Astrocyte (in vitro differentiated cells and primary cell): ENCODE results near the gene HLA-DPB1. TPM values are rescaled to one million over a fixed set of nuclear protein-coding genes. Genes with fewer than 3 reads are reported as not detected.

ENCODE experiments used
- DNase-seq: peaks from one replicate; pipeline ENCODE4 v3.0.0-alpha.2; 2010; ENCODE audit warnings: low read depth
- FAIRE-seq: peaks from 2 replicates; lab custom pipeline; 2011; peaks lifted over from hg19 to GRCh38; lab: Jason Lieb, UNC
- H2AFZ ChIP-seq: 2 replicates; pipeline ENCODE4 v1.6.0; 2012; ENCODE audit warnings: low read depth, low read length, inconsistent platforms
- H3K27ac ChIP-seq: 2 replicates; pipeline ENCODE4 v1.5.1; 2011; ENCODE audit warnings: low read depth, low read length, inconsistent platforms
- H3K27me3 ChIP-seq: 2 replicates; pipeline ENCODE4 v1.6.0; 2011; ENCODE audit warnings: low read length, inconsistent platforms; ENCODE audit not compliant: insufficient read depth
- H3K36me3 ChIP-seq: 2 replicates; pipeline ENCODE4 v1.5.1; 2011; ENCODE audit warnings: low read length, inconsistent platforms; ENCODE audit not compliant: insufficient read depth
- H3K4me1 ChIP-seq: 2 replicates; pipeline ENCODE4 v1.5.1; 2011; ENCODE audit warnings: low read length, inconsistent platforms; ENCODE audit not compliant: insufficient read depth
- H3K4me2 ChIP-seq: 2 replicates; pipeline ENCODE4 v1.6.0; 2012; ENCODE audit warnings: low read length, inconsistent platforms
- H3K4me3 ChIP-seq: 2 replicates; pipeline ENCODE4 v1.5.1; 2011; ENCODE audit warnings: low read depth, mild to moderate bottlenecking, low read length, inconsistent platforms; ENCODE audit not compliant: insufficient read depth
- H3K79me2 ChIP-seq: 2 replicates; pipeline ENCODE4 v1.6.0; 2012; ENCODE audit warnings: mild to moderate bottlenecking, low read length, inconsistent platforms; ENCODE audit not compliant: insufficient read depth
- H3K9ac ChIP-seq: 2 replicates; pipeline ENCODE4 v1.6.0; 2012; ENCODE audit warnings: mild to moderate bottlenecking, low read length, inconsistent platforms
- H3K9me3 ChIP-seq: 2 replicates; pipeline ENCODE4 v1.5.1; 2012; ENCODE audit warnings: low read depth, mild to moderate bottlenecking, low read length, inconsistent platforms; ENCODE audit not compliant: insufficient read depth
- H4K20me1 ChIP-seq: 2 replicates; pipeline ENCODE4 v1.6.0; 2012; ENCODE audit warnings: low read length, inconsistent platforms; ENCODE audit not compliant: insufficient read depth
- H3K27ac Mint-ChIP-seq: one replicate; pipeline ENCODE4 v1.8.0; 2021; ENCODE audit warnings: mild to moderate bottlenecking, mixed read lengths; ENCODE audit not compliant: unreplicated experiment
- H3K27me3 Mint-ChIP-seq: one replicate; pipeline ENCODE4 v1.8.0; 2021; ENCODE audit warnings: low read depth, mixed read lengths; ENCODE audit not compliant: unreplicated experiment
- H3K36me3 Mint-ChIP-seq: one replicate; pipeline ENCODE4 v1.8.0; 2021; ENCODE audit warnings: low read depth, mixed read lengths; ENCODE audit not compliant: unreplicated experiment
- H3K4me1 Mint-ChIP-seq: one replicate; pipeline ENCODE4 v1.8.0; 2021; ENCODE audit warnings: low read depth, mixed read lengths; ENCODE audit not compliant: unreplicated experiment
- H3K4me3 Mint-ChIP-seq: one replicate; pipeline ENCODE4 v1.8.0; 2021; ENCODE audit warnings: mild to moderate bottlenecking, moderate library complexity, mixed read lengths; ENCODE audit not compliant: unreplicated experiment
- H3K9me3 Mint-ChIP-seq: one replicate; pipeline ENCODE4 v1.8.0; 2021; ENCODE audit warnings: mild to moderate bottlenecking, mixed read lengths; ENCODE audit not compliant: unreplicated experiment
- CTCF ChIP-seq: IDR thresholded peaks from 2 replicates; pipeline ENCODE4 v1.5.1; 2011; ENCODE audit warnings: low read depth, mild to moderate bottlenecking, inconsistent platforms, low read length, moderate library complexity; ENCODE audit not compliant: insufficient read depth
- EZH2 ChIP-seq: IDR thresholded peaks from 2 replicates; pipeline ENCODE4 v1.6.1; 2012; ENCODE audit warnings: mild to moderate bottlenecking, low read length, inconsistent platforms; ENCODE audit not compliant: insufficient read depth
- total RNA-seq: library from RNA; stranded (reverse); gene quantifications from 2 replicates; pipeline ENCODE4 v1.2.1, GENCODE V29; 2021

Gene HLA-DPB1
- total RNA-seq, 1 donor from 2014 or later, result 3.4 TPM

DNA sequence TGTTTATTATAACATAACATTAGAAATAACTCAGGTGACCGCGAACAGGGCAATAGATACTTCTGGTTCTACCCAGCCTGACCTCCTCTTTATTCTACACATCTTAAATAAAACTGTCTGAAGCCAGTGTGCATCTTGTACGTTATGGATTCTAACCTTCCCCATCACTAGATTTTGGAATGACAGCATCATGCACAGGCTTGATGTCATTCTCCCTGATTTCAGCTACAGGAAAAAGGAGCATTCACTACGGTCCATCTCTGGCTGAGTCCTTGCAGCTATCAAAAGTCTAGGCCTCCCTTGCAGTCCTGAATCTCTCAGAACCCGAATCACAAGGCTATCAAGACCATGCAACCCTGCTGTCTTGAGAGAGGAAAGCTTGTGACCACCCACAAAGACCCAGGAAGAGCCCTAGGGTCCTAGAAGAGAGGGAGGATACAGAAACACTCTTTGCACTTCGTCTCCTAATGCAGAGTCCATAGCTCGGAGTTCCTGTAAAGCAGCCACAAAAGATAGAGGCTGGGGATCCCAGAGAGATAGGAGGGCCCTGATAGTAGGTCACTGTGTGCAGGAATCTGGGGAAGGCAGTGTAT is 3.2 kb upstream of the HLA-DPB1 start:
- DNase-seq (no peak), FAIRE-seq (no peak)
- no peak overlapping the region for H3K27ac Mint-ChIP-seq
- Histone ChIP-seq H3K9me3 (no peaks in the 10 kb centered on the region), H2AFZ (no peak overlapping the region), H3K4me2 (no peak overlapping the region), H4K20me1 (no peaks in the 10 kb centered on the region), H3K36me3 (no peaks in the 10 kb centered on the region), H3K27me3 (no peaks in the 10 kb centered on the region), H3K79me2 (no peaks in the 10 kb centered on the region), H3K4me1 (no peaks in the 10 kb centered on the region), H3K4me3 (no peak overlapping the region), H3K27ac (no peak overlapping the region), H3K9ac (no peak overlapping the region)
- H3K4me1 Mint-ChIP-seq, result no peaks in the 10 kb centered on the region
- H3K36me3 Mint-ChIP-seq, result no peaks in the 10 kb centered on the region
- TF ChIP-seq CTCF (no peak), EZH2 (no peak)
- peaks cover 12% of the 10 kb centered on the region for H3K27me3 Mint-ChIP-seq
- H3K9me3 Mint-ChIP-seq, result peaks cover 2% of the 10 kb centered on the region
- no peak overlapping the region for H3K4me3 Mint-ChIP-seq

GRCh38 chr6:33073431-33073871 is 2.3 kb upstream of the HLA-DPB1 start, which contains the start of gene HLA-DPA1:
Gene HLA-DPA1, minus strand, starts transcription at chr6:33073649.
- H4K20me1 ChIP-seq, result no peaks in the 10 kb centered on the region
- H3K9ac ChIP-seq, result no peak within 1 kb of the TSS
- no peaks in the 10 kb centered on the region for H3K9me3 ChIP-seq
- H3K27ac Mint-ChIP-seq, result no peak within 1 kb of the TSS
- no peak for TF ChIP-seq CTCF
- TF ChIP-seq EZH2, result no peak
- H3K4me3 ChIP-seq, result no peak within 1 kb of the TSS
- FAIRE-seq, result no peak
- no peaks in the 10 kb centered on the region for H3K27me3 ChIP-seq
- H3K4me3 Mint-ChIP-seq, result no peak within 1 kb of the TSS
- H3K36me3 Mint-ChIP-seq, result peaks cover 3% of the 10 kb centered on the region
- no peak within 1 kb of the TSS for H3K4me2 ChIP-seq
- no peaks in the 10 kb centered on the region for H3K4me1 ChIP-seq
- H2AFZ ChIP-seq, result no peak within 1 kb of the TSS
- H3K27me3 Mint-ChIP-seq, result peaks cover 18% of the 10 kb centered on the region
- no peak within 1 kb of the TSS for H3K27ac ChIP-seq
- no peaks in the 10 kb centered on the region for H3K79me2 ChIP-seq
- DNase-seq, result no peak
- H3K36me3 ChIP-seq, result no peaks in the 10 kb centered on the region
- no peaks in the 10 kb centered on the region for H3K4me1 Mint-ChIP-seq
- peaks cover 2% of the 10 kb centered on the region for H3K9me3 Mint-ChIP-seq

GRCh38 chr6:33075208-33075567 is 602 bp upstream of the HLA-DPB1 start:
- Mint-ChIP-seq H3K4me3 (no peak overlapping the region), H3K36me3 (peaks cover 3% of the 10 kb centered on the region), H3K4me1 (peaks cover under 1% of the 10 kb centered on the region), H3K9me3 (no peaks in the 10 kb centered on the region), H3K27me3 (peaks cover 17% of the 10 kb centered on the region), H3K27ac (no peak overlapping the region)
- H3K79me2 ChIP-seq, result no peaks in the 10 kb centered on the region
- H3K36me3 ChIP-seq, result no peaks in the 10 kb centered on the region
- no peaks in the 10 kb centered on the region for H3K27me3 ChIP-seq
- no peak overlapping the region for H2AFZ ChIP-seq
- H3K4me3 ChIP-seq, result no peak overlapping the region
- no peaks in the 10 kb centered on the region for H3K9me3 ChIP-seq
- FAIRE-seq (no peak), DNase-seq (no peak)
- H3K27ac ChIP-seq, result no peak overlapping the region
- H3K9ac ChIP-seq, result no peak overlapping the region
- TF ChIP-seq CTCF (no peak), EZH2 (no peak)
- H3K4me1 ChIP-seq, result peaks cover 2% of the 10 kb centered on the region
- H4K20me1 ChIP-seq, result no peaks in the 10 kb centered on the region
- H3K4me2 ChIP-seq, result no peak overlapping the region
